PC-9 (cell line): ENCODE data around the gene ZNF526. TPM values are rescaled to one million over a fixed set of nuclear protein-coding genes. Genes with fewer than 3 reads are reported as not detected.

Experiments used
- BruUV-seq: library from RNA; stranded (reverse); fragments of 400-500 nt; replicated peaks from 2 replicates; lab custom pipeline; 2021; lab: Mats Ljungman, UMichigan
- CTCF ChIA-PET: fragments of 300-600 bp; sonication (Branson Sonifier 250); formaldehyde crosslinking; loops from one replicate; lab custom pipeline; 2022; ENCODE audit warnings: antibody characterized with exemption; lab: Charles Lee
- POLR2A ChIA-PET: fragments of 300-600 bp; sonication (Branson Sonifier 250); formaldehyde crosslinking; loops from one replicate; lab custom pipeline; 2022; ENCODE audit warnings: antibody characterized with exemption; ENCODE audit not compliant: unreplicated experiment; lab: Charles Lee
- DNase-seq, 2 experiments: peaks; one replicate each; pipeline versions ENCODE4 v3.0.0 to v3.0.0-alpha.2; 2015 to 2022; ENCODE audit warnings: mixed read lengths in 1 of 2
- H2AFZ ChIP-seq: fragments of 200-600 bp; sonication (generic); 2 replicates; pipeline ENCODE4 v1.8.1; 2017; ENCODE audit warnings: antibody characterized with exemption
- H3F3A ChIP-seq: fragments of 200-600 bp; sonication (generic); 2 replicates; pipeline ENCODE4 v1.8.1; 2017; ENCODE audit warnings: antibody characterized with exemption, mild to moderate bottlenecking, low read depth; ENCODE audit not compliant: insufficient read depth
- H3K27ac ChIP-seq: fragments of 200-600 bp; sonication (generic); 2 replicates; pipeline ENCODE4 v1.6.1; 2016; ENCODE audit warnings: mixed run types
- H3K27me3 ChIP-seq: fragments of 200-600 bp; sonication (generic); 2 replicates; pipeline ENCODE4 v1.6.1; 2016; ENCODE audit warnings: low read depth, mixed run types; ENCODE audit not compliant: insufficient read depth
- H3K36me3 ChIP-seq: fragments of 200-600 bp; sonication (generic); 2 replicates; pipeline ENCODE4 v1.6.1; 2016; ENCODE audit warnings: low read depth, mixed run types
- H3K4me1 ChIP-seq: fragments of 200-600 bp; sonication (generic); replicated peaks from 2 replicates; pipeline ENCODE4 v1.6.1; 2016; ENCODE audit warnings: mixed run types; ENCODE audit not compliant: insufficient read depth
- H3K4me2 ChIP-seq: fragments of 200-600 bp; sonication (generic); 2 replicates; pipeline ENCODE4 v1.6.1; 2017; ENCODE audit warnings: mixed run types
- H3K4me3 ChIP-seq: fragments of 200-600 bp; sonication (generic); 2 replicates; pipeline ENCODE4 v1.6.1; 2016; ENCODE audit warnings: mixed run types
- H3K79me2 ChIP-seq: fragments of 200-600 bp; sonication (generic); 2 replicates; pipeline ENCODE4 v1.6.1; 2017; ENCODE audit warnings: low read depth, mixed run types
- H3K9me2 ChIP-seq: fragments of 200-600 bp; sonication (generic); 2 replicates; pipeline ENCODE4 v1.8.1; 2017; ENCODE audit warnings: mild to moderate bottlenecking; ENCODE audit not compliant: insufficient read depth
- H3K9me3 ChIP-seq: fragments of 200-600 bp; sonication (generic); 2 replicates; pipeline ENCODE4 v1.8.1; 2016; ENCODE audit warnings: low read depth; ENCODE audit not compliant: insufficient read depth
- H4K20me1 ChIP-seq: fragments of 200-600 bp; sonication (generic); 2 replicates; pipeline ENCODE4 v1.8.1; 2017; ENCODE audit not compliant: insufficient read depth
- EZH2 ChIP-seq: fragments of 200-600 bp; sonication (generic); IDR thresholded peaks from 2 replicates; pipeline ENCODE4 v1.8.0; 2017; ENCODE audit warnings: antibody characterized with exemption, low read depth
- intact Hi-C: fragments of 100-400 bp; cut with micrococcal nuclease; formaldehyde crosslinking; loops from one replicate; pipeline ENCODE4 v1.10.0; 2022; ENCODE audit not compliant: unreplicated experiment
- total RNA-seq: library from RNA; stranded (reverse); gene quantifications from 2 replicates; pipeline ENCODE4 v1.2.3, GENCODE V29; 2021
- TF ChIP-seq, protein P1 (sequence below): fragments of 200-600 bp; sonication (generic); conservative IDR thresholded peaks from 2 replicates; pipeline ENCODE4 v1.6.1; 2017; ENCODE audit warnings: mixed run types, antibody characterized with exemption, mild to moderate bottlenecking, moderate library complexity

The ZNF526 gene
- total RNA-seq, 1 experiment from 2014 or later: 13.4 TPM

DNA sequence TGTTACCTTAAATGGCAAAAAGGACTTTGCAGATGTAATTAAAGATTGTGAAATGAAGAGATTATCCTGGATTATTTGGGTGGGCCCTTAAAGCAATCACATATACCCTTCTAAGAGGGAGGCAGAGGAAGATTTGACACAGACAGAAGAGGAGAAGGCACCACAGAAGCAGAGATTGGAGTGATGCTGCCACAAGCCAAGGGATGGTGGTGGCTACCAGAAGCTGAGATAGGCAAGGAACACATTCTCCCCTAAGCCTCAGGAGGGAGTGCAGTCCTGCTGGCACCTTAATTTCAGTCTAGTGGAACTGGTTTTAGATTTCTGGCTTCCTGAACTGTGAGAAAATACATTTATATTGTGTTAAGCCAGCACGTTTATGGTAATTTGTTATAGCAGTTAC lies 26.8 kb upstream of the ZNF526 start:
- DNase-seq: no peak
- Histone ChIP-seq H3K9me3 (no peaks in the 10 kb centered on the region), H3K9me2 (no peaks in the 10 kb centered on the region), H3F3A (peaks cover 38% of the 10 kb centered on the region), H4K20me1 (no peaks in the 10 kb centered on the region), H3K79me2 (no peaks in the 10 kb centered on the region), H2AFZ (no peak overlapping the region), H3K27ac (peak overlapping the region; percentile 94), H3K36me3 (no peaks in the 10 kb centered on the region; the same call in 1 of the 2 replicates), H3K27me3 (no peaks in the 10 kb centered on the region), H3K4me1 (peaks cover 41% of the 10 kb centered on the region), H3K4me2 (no peak overlapping the region), H3K4me3 (no peak overlapping the region)
- ChIA-PET CTCF (interaction anchor here (0.7 kb wide), 1 partner anchor 105 kb away, joined by 11 read pairs; no protein-coding TSS in a partner anchor), POLR2A (no interaction called here)
- TF ChIP-seq, protein P1, sequence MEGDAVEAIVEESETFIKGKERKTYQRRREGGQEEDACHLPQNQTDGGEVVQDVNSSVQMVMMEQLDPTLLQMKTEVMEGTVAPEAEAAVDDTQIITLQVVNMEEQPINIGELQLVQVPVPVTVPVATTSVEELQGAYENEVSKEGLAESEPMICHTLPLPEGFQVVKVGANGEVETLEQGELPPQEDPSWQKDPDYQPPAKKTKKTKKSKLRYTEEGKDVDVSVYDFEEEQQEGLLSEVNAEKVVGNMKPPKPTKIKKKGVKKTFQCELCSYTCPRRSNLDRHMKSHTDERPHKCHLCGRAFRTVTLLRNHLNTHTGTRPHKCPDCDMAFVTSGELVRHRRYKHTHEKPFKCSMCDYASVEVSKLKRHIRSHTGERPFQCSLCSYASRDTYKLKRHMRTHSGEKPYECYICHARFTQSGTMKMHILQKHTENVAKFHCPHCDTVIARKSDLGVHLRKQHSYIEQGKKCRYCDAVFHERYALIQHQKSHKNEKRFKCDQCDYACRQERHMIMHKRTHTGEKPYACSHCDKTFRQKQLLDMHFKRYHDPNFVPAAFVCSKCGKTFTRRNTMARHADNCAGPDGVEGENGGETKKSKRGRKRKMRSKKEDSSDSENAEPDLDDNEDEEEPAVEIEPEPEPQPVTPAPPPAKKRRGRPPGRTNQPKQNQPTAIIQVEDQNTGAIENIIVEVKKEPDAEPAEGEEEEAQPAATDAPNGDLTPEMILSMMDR: no peak
- no peak for TF ChIP-seq EZH2
- intact Hi-C loops: no loop called here
- no TSS peak for BruUV-seq

DNA sequence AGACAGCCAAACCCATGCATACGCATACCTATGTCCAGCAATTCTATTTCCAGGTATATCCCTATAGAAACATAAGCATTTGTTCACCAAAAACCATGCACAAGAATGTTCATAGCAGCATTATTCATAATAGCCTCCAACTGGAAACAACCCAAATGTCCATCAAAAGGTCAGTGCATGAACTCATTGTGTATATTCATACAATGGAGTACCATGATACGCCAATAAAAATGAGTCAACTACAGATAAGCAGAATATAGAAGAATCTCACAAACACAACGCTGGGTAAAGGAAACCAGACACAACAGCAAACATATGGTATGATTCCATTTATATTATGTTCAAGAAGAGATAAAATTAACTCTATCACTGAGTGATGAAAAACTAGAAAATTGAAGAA lies 26.4 kb upstream of the ZNF526 start:
- TF ChIP-seq, protein P1: no peak
- TF ChIP-seq EZH2: no peak
- ChIA-PET CTCF (interaction anchor here (0.7 kb wide), 1 partner anchor 105 kb away, joined by 11 read pairs; no protein-coding TSS in a partner anchor), POLR2A (no interaction called here)
- Histone ChIP-seq H3K9me3 (no peaks in the 10 kb centered on the region), H3K36me3 (no peaks in the 10 kb centered on the region; the same call in 1 of the 2 replicates), H3F3A (peaks cover 40% of the 10 kb centered on the region), H3K79me2 (no peaks in the 10 kb centered on the region), H3K4me3 (no peak overlapping the region), H2AFZ (no peak overlapping the region), H3K4me1 (peaks cover 41% of the 10 kb centered on the region), H3K27me3 (no peaks in the 10 kb centered on the region), H3K27ac (peak overlapping the region; percentile 94), H3K9me2 (no peaks in the 10 kb centered on the region), H4K20me1 (no peaks in the 10 kb centered on the region), H3K4me2 (no peak overlapping the region)
- DNase-seq: peak in 1 of 2 experiments; percentile 64
- intact Hi-C loops: no loop called here
- BruUV-seq: no TSS peak

DNA sequence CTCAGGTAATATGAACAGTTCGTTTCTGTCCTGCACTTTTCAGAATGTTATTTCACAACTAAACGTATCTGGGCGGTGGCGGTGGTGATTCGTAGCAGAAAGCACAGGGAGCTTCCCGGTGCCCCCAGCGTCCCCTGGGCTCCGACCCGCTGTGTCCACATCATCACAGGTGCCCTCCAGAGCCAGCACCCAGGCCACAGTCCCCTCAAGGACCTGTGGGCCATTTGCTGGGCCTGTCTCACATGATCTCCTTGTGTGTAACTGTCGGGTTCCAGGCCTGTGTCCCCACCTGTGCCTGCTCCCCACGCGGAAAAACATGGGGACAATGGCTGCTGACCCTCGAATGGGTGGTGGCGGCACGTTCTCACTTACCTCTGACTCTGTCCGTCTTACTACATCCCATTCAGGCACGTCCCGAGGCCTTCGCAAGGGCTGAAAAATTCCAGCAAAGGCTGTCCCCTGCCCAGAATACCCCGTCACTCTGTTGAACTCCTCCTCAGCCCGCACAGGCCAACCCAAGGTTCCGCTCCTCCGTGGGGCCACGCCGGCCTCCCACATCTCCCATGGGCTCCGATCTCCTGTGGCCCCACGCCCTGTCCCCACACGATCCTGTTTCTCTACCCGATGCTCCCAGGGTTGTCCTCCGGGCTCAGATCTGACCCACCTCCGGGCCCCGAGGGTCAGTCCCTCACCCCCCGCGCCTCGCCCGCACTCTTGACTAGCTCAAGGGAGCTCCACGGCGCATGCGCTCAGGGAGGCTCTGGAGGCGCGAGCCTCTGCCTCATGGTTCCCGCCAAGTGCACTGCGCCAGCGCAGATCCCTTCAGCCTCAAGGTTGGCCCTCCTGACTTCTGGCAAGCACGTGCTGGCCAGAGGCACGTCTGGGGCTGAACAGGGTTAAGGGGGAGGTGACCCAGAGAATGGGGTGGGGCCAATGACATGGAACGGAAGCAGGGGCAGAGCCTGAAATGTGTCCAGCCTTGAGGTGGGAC lies 23.8 kb upstream of the ZNF526 start:
- no peaks in the 10 kb centered on the region for H3K9me3 ChIP-seq
- peaks cover 35% of the 10 kb centered on the region for H3K4me1 ChIP-seq
- no peak overlapping the region for H3K4me3 ChIP-seq
- no peak for TF ChIP-seq EZH2
- TF ChIP-seq, protein P1: no peak
- intact Hi-C loops: no loop called here
- H3K4me2 ChIP-seq: no peak overlapping the region
- no peak overlapping the region for H3K27ac ChIP-seq
- H3K27me3 ChIP-seq: no peaks in the 10 kb centered on the region
- DNase-seq: no peak
- ChIA-PET CTCF (no interaction called here), POLR2A (no interaction called here)
- H3K36me3 ChIP-seq: peaks cover 14% of the 10 kb centered on the region
- 0 out of 2 replicates have a peak, but pooled peaks cover 3% of the 10 kb centered on the region for H4K20me1 ChIP-seq
- BruUV-seq: no TSS peak
- H3F3A ChIP-seq: peaks cover 44% of the 10 kb centered on the region
- H3K9me2 ChIP-seq: no peaks in the 10 kb centered on the region
- no peak overlapping the region for H2AFZ ChIP-seq
- peaks cover 16% of the 10 kb centered on the region for H3K79me2 ChIP-seq
